HEK293T (cell line): ENCODE measurements around the gene IRX3.

ENCODE experiments used
- CTCF ChIA-PET: fragments of 350-600 bp; formaldehyde crosslinking; extraction: SDS; loops from one replicate; lab custom pipeline; 2021; ENCODE audit warnings: antibody characterized with exemption, inconsistent platforms; lab: Yijun Ruan, JAX
- POLR2A ChIA-PET: fragments of 350-600 bp; formaldehyde crosslinking; extraction: SDS; loops from one replicate; lab custom pipeline; 2020; ENCODE audit warnings: antibody characterized with exemption, inconsistent platforms; lab: Yijun Ruan, JAX
- DNase-seq: peaks from one replicate; pipeline ENCODE4 v3.0.0; 2012; ENCODE audit warnings: mixed read lengths; ENCODE audit errors: extremely low spot score
- ARNT ChIP-seq: fragments of 450-650 bp; IDR thresholded peaks from 2 replicates; pipeline ENCODE4 v1.6.1; 2017; ENCODE audit warnings: mild to moderate bottlenecking
- BHLHE40 ChIP-seq: fragments of 450-650 bp; IDR thresholded peaks from 2 replicates; pipeline ENCODE4 v1.6.1; 2016; ENCODE audit warnings: mild to moderate bottlenecking, moderate library complexity, borderline replicate concordance
- CTBP1 ChIP-seq: fragments of 450-650 bp; IDR thresholded peaks from 2 replicates; pipeline ENCODE4 v1.6.1; 2016; ENCODE audit warnings: borderline replicate concordance
- ELF4 ChIP-seq: fragments of 450-650 bp; IDR thresholded peaks from 2 replicates; pipeline ENCODE4 v1.6.1; 2017; ENCODE audit warnings: antibody characterized with exemption
- FOXA1 ChIP-seq: fragments of 450-650 bp; IDR thresholded peaks from 2 replicates; pipeline ENCODE4 v1.6.1; 2016; ENCODE audit warnings: mild to moderate bottlenecking
- FOXK2 ChIP-seq: fragments of 450-650 bp; IDR thresholded peaks from 2 replicates; pipeline ENCODE4 v1.6.1; 2016; ENCODE audit warnings: mild to moderate bottlenecking
- FOXM1 ChIP-seq: fragments of 450-650 bp; IDR thresholded peaks from 2 replicates; pipeline ENCODE4 v1.6.1; 2017; ENCODE audit warnings: mild to moderate bottlenecking, borderline replicate concordance
- HDGF ChIP-seq: fragments of 450-650 bp; IDR thresholded peaks from 2 replicates; pipeline ENCODE4 v1.6.1; 2017; ENCODE audit warnings: antibody characterized with exemption, borderline replicate concordance
- L3MBTL2 ChIP-seq: fragments of 450-650 bp; conservative IDR thresholded peaks from 2 replicates; pipeline ENCODE4 v1.6.1; 2016; ENCODE audit warnings: mild to moderate bottlenecking
- LEF1 ChIP-seq: fragments of 450-650 bp; IDR thresholded peaks from 2 replicates; pipeline ENCODE4 v1.6.1; 2017; ENCODE audit warnings: mild to moderate bottlenecking, borderline replicate concordance
- NFRKB ChIP-seq: fragments of 450-650 bp; IDR thresholded peaks from 2 replicates; pipeline ENCODE4 v1.6.1; 2016; ENCODE audit warnings: mild to moderate bottlenecking, moderate library complexity
- PKNOX1 ChIP-seq: fragments of 450-650 bp; IDR thresholded peaks from 2 replicates; pipeline ENCODE4 v1.6.1; 2016
- SP1 ChIP-seq: fragments of 450-650 bp; IDR thresholded peaks from 2 replicates; pipeline ENCODE4 v1.6.1; 2017
- SUZ12 ChIP-seq: fragments of 450-650 bp; IDR thresholded peaks from 2 replicates; pipeline ENCODE4 v1.6.1; 2016; ENCODE audit warnings: mild to moderate bottlenecking
- TARDBP ChIP-seq: fragments of 450-650 bp; IDR thresholded peaks from 2 replicates; pipeline ENCODE4 v1.6.1; 2016
- ZNF384 ChIP-seq: fragments of 450-650 bp; IDR thresholded peaks from 2 replicates; pipeline ENCODE4 v1.6.1; 2016

The IRX3 gene

GRCh38 chr16:54286366-54287130 is at the start of gene IRX3:
TSS of gene IRX3 (minus strand) at chr16:54286787. CDS start at chr16:54286050, 737 bp downstream.
- DNase-seq = peak; percentile 87
- TF ChIP-seq L3MBTL2 (peak; percentile 86), CTBP1 (no peak), PKNOX1 (peak; percentile 79)
- POLR2A ChIA-PET = interaction anchor here (0.7 to 1.4 kb wide), 8 partner anchors 8 to 637 kb away, joined by 3 to 4 read pairs (median 3); no protein-coding TSS in a partner anchor
- CTCF ChIA-PET = no interaction called here

- TF ChIP-seq ZNF384 (no peak), LEF1 (no peak), FOXK2 (no peak), ELF4 (no peak), HDGF (no peak), BHLHE40 (no peak), PKNOX1 (no peak), L3MBTL2 (no peak), SP1 (no peak), NFRKB (no peak), TARDBP (no peak), SUZ12 (no peak), CTBP1 (no peak), FOXM1 (no peak), FOXA1 (no peak), ARNT (no peak)
- ChIA-PET CTCF (no interaction called here), POLR2A (no interaction called here)
- no peak for DNase-seq
These were observed 48.6 kb upstream of the IRX3 start for GRCh38 chr16:54335230-54335629.

- DNase-seq = no peak
- POLR2A ChIA-PET = no interaction called here
- no peak for TF ChIP-seq ZNF384
- TF ChIP-seq PKNOX1 = no peak
- no peak for TF ChIP-seq FOXK2
- TF ChIP-seq L3MBTL2 = no peak
- no peak for TF ChIP-seq ARNT
- no peak for TF ChIP-seq LEF1
- TF ChIP-seq BHLHE40 = no peak
- CTCF ChIA-PET = no interaction called here
These were observed 47.6 kb upstream of the IRX3 start for GRCh38 chr16:54334208-54334607.

- ChIA-PET POLR2A (no interaction called here), CTCF (interaction anchor here (1.5 kb wide), 1 partner anchor 9 kb away, joined by 5 read pairs; no protein-coding TSS in a partner anchor)
- no peak for DNase-seq
- TF ChIP-seq HDGF = no peak
- no peak for TF ChIP-seq TARDBP
- TF ChIP-seq BHLHE40 = no peak
- TF ChIP-seq FOXK2 = no peak
- TF ChIP-seq ZNF384 = no peak
- TF ChIP-seq L3MBTL2 = no peak
- no peak for TF ChIP-seq ELF4
- no peak for TF ChIP-seq PKNOX1
- TF ChIP-seq FOXM1 = no peak
- no peak for TF ChIP-seq ARNT
- TF ChIP-seq SUZ12 = no peak
- TF ChIP-seq LEF1 = no peak
These were observed 44.8 kb upstream of the IRX3 start for GRCh38 chr16:54331241-54332002.

GRCh38 chr16:54327609-54328008 is 41.0 kb upstream of the IRX3 start:
- POLR2A ChIA-PET = no interaction called here
- CTCF ChIA-PET = no interaction called here
- TF ChIP-seq TARDBP (no peak), FOXA1 (no peak), ELF4 (no peak), ARNT (no peak), FOXK2 (no peak), CTBP1 (no peak)
- no peak for DNase-seq
